Stimulated activated effector memory CD8-positive, alpha-beta T cell treated with anti-CD3 and anti-CD28 coated beads, Interleukin-12 subunit alpha, Interleukin-12 subunit beta, amount 100 ng/mL, for 72 hours (primary cell): ENCODE results near the gene AMPD2.
A peak's percentile ranks its signal among the peaks of the same experiment; 100 is the strongest.
"Not testable (repeated sequence)": the region's sequence is repeated elsewhere in the genome, so short reads cannot be mapped to it uniquely, and the experiment has no call there.

ENCODE experiments used
- ATAC-seq: fragments of 150-1000 bp; cut with Tn5 transposase; 2 replicates; pipeline ENCODE4 v1.10.0; 2021
- DNase-seq, 2 donors: peaks; one replicate each; pipeline ENCODE4 v3.0.0; 2021 to 2022; ENCODE audit warnings: low spot score in 2 of 2
- H3K27ac Mint-ChIP-seq: one replicate; pipeline ENCODE4 v1.8.0; 2022; ENCODE audit warnings: mild to moderate bottlenecking, mixed read lengths
- H3K36me3 Mint-ChIP-seq: one replicate; pipeline ENCODE4 v1.8.0; 2022; ENCODE audit warnings: mild to moderate bottlenecking, mixed read lengths
- H3K4me1 Mint-ChIP-seq: one replicate; pipeline ENCODE4 v1.8.0; 2022; ENCODE audit warnings: mixed read lengths
- H3K4me3 Mint-ChIP-seq: one replicate; pipeline ENCODE4 v1.8.0; 2022; ENCODE audit warnings: mild to moderate bottlenecking, mixed read lengths
- H3K9me3 Mint-ChIP-seq: one replicate; pipeline ENCODE4 v1.8.0; 2022; ENCODE audit warnings: mixed read lengths

Gene AMPD2

DNA sequence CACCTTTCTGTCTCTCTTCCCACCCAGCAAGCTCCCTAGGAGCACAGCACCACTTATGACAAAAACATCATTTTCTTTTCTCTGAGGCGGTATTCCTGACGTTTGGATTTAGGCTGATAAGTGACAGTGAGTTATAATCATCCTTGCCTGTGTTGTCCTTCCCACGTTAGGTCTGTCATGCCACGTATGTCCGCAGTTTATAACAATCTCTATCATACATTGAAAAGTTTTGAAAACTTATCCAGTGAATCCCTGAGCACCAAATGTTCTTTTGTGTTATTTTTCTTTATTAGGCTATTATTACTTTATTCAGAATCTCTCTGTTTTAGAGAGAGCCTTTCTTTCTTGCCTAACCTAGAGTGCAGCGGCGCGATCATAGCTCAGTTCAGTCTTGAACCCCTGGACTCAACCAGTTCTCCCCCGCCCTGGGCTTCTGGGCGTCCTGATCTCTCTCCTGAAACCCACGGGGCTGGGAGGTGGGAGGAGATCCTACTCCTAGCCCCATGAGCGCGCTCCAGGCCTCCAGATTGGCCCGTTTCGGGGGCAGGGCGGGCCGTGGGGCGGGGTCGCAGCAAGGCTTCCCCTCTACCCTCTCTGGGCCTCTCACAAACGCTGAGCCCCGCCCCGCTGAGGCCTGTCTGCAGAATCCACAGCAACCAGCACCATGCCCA, 48.0 kb downstream of the AMPD2 start, which contains the start of gene GSTM2:
GSTM2 (plus strand) TSS at position 606 of the 671 bp plus-strand sequence; CDS start at position 665, 59 bp downstream.
- Mint-ChIP-seq H3K36me3 (peaks cover 5% of the 10 kb centered on the region), H3K9me3 (no peaks in the 10 kb centered on the region), H3K4me1 (peaks cover 24% of the 10 kb centered on the region), H3K27ac (no peak within 1 kb of the TSS), H3K4me3 (peak within 1 kb of the TSS; percentile 49)
- ATAC-seq (peak; percentile 89), DNase-seq (peak in 1 of 2 donors; percentile 65)

GRCh38 chr1:109668123-109668775, 48.6 kb downstream of the AMPD2 start:
- H3K4me1 Mint-ChIP-seq, result peaks cover 24% of the 10 kb centered on the region
- no peak overlapping the region for H3K27ac Mint-ChIP-seq
- peak overlapping the region; percentile 49 for H3K4me3 Mint-ChIP-seq
- H3K9me3 Mint-ChIP-seq, result no peaks in the 10 kb centered on the region
- ATAC-seq (no peak), DNase-seq (peak in 1 of 2 donors; percentile 46)
- peaks cover 5% of the 10 kb centered on the region for H3K36me3 Mint-ChIP-seq

DNA sequence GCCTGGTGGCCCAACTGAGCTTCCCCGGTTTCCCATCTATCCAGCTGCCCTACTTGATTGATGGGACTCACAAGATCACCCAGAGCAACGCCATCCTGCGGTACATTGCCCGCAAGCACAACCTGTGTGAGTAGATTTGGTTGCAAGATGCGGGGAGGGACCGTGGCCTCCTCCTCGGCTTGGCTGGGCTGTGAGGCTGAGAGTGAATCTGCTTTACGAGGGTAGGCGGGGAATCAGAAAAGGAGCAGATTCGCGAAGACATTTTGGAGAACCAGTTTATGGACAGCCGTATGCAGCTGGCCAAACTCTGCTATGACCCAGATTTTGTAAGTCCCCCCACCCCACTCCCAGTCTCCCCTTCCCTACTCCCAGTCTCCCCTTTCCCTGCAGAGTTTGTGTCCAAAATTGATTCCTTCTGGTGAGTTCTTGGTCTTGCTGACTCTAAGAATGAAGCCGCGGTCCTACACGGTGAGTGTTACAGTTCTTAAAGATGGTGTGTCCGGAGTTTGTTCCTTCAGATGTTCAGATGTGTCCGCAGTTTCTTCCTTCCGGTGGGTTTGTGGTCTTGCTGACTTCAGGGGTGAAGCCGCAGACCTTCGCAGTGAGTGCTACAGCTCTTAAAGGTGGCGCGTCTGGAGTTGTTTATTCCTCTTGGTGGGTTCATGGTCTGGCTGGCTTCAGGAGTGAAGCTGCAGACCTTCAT, 49.8 kb downstream of the AMPD2 start:
- peaks cover 24% of the 10 kb centered on the region for H3K4me1 Mint-ChIP-seq

DNA sequence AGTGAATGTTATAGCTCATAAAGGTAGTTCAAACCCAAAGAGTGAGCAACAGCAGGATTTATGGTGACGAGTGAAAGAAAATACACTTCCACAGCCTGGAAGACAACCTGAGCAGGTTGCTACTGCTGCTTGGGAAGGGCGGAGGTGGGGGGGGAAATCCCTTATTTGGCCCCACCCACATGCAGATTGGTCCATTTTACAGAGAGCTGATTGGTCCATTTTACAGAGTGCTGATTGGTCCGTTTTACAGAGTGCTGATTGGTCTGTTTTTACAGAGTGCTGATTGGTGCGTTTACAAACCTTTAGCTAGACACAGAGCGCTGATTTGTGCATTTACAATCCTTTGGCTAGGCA, 50.3 kb downstream of the AMPD2 start:
- H3K27ac Mint-ChIP-seq, H3K36me3 Mint-ChIP-seq, ATAC-seq, H3K9me3 Mint-ChIP-seq, DNase-seq: not testable (repeated sequence)
- H3K4me3 Mint-ChIP-seq, result peak overlapping the region; percentile 39
- H3K4me1 Mint-ChIP-seq, result peaks cover 24% of the 10 kb centered on the region

More for the DNA sequence above, 49.8 kb downstream of the AMPD2 start:
- Mint-ChIP-seq H3K9me3 (no peaks in the 10 kb centered on the region), H3K27ac (no peak overlapping the region), H3K4me3 (peak overlapping the region; percentile 39), H3K36me3 (peaks cover 5% of the 10 kb centered on the region)
- ATAC-seq (peak; percentile 22), DNase-seq (peak in 1 of 2 donors; percentile 47)

- Mint-ChIP-seq H3K36me3 (peaks cover 5% of the 10 kb centered on the region), H3K27ac (no peak overlapping the region), H3K9me3 (no peaks in the 10 kb centered on the region), H3K4me1 (peaks cover 24% of the 10 kb centered on the region), H3K4me3 (no peak overlapping the region)
- ATAC-seq (no peak), DNase-seq (no peak)
Measured at GRCh38 chr1:109671067-109671466, 51.4 kb downstream of the AMPD2 start.

GRCh38 chr1:109673861-109674260, 54.2 kb downstream of the AMPD2 start:
- not testable (repeated sequence) for H3K9me3 Mint-ChIP-seq, H3K4me3 Mint-ChIP-seq, H3K27ac Mint-ChIP-seq, H3K36me3 Mint-ChIP-seq, DNase-seq, ATAC-seq
- peaks cover 18% of the 10 kb centered on the region for H3K4me1 Mint-ChIP-seq

DNA sequence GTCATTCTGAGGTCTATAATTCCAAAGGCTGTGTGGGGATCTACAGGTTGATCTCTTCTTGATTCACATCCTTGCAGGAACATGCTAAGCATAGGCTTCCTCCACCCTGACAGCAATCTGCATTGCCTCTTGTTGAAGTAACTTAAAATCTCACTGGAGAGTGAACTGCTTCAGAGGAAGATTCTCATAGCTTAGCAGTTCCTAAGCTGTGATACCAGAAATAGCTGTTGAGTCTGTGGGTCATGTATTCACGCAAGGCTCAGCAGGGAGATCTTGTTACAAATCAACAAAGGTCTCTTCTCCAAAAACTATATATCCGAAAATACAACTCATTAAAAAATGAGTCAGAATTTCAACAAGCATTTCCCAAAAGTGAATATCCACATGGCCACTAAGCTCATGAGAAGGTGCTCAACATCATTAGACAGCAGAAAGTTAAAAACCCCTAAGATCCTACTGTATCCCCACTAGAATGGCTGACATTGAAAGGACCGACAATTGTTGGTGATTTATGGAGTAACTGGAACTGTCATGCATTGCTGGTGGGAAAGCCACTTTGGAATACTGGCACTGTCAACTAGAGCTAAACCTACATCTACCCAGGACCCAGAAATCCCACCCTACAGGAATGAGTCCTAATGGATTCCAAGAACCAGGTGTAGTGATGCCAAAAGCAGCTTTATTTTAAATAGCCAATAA, 57.2 kb downstream of the AMPD2 start:
- not testable (repeated sequence) for H3K4me3 Mint-ChIP-seq, DNase-seq, H3K9me3 Mint-ChIP-seq, H3K36me3 Mint-ChIP-seq, H3K27ac Mint-ChIP-seq, H3K4me1 Mint-ChIP-seq, ATAC-seq

DNA sequence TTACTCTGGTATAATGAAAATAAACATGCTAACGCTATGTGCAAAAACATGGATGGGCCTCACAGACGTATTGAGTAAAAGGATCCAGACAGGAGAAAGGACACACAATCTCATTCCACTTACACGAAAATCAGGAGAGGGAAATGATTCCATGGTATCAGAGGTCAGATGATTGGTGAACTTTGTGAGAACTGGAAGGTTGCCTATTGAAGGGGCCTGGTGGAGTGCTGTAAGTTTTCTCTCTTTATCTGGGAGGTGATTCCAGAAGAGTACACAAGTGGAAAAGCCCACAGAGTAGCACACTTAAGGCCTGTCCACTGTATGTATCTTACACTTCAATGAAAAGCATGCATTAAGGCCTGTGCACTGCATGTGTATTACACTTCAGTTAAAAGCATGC, 57.8 kb downstream of the AMPD2 start:
- ATAC-seq (no peak), DNase-seq (peak in 1 of 2 donors; percentile 20)
- Mint-ChIP-seq H3K27ac (no peak overlapping the region), H3K4me3 (no peak overlapping the region), H3K9me3 (no peaks in the 10 kb centered on the region), H3K4me1 (no peaks in the 10 kb centered on the region), H3K36me3 (no peaks in the 10 kb centered on the region)

DNA sequence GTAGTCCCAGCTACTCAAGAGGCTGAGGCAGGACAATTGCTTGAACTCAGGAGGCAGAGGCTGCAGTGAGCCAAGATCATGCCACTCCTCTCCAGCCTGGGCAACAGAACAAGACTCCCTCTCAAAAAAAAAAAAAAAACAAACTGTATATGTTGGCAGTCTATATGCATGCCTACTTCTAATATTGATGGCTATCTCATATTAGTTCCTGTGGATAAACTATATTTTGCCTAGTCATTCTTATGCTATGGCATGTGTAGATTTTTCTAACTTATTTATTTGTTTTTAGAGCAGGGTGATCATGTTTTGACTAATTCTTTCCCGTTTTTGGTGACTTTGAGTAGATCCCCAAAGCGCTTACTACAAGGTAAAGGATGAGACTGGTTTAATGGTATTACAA, 59.0 kb downstream of the AMPD2 start:
- not testable (repeated sequence) for H3K4me3 Mint-ChIP-seq, H3K4me1 Mint-ChIP-seq, DNase-seq, H3K36me3 Mint-ChIP-seq, H3K9me3 Mint-ChIP-seq, ATAC-seq, H3K27ac Mint-ChIP-seq
